HCT116 (cell line): Measurements from ENCODE around the gene BNC2. TPM values are rescaled to one million over a fixed set of nuclear protein-coding genes. Genes with fewer than 3 reads are reported as not detected.

Experiments
- ATAC-seq: fragments of 200-7000 bp; cut with Tn5 transposase; 2 replicates; pipeline ENCODE4 v1.9.1; 2020; ENCODE audit warnings: mild to moderate bottlenecking, moderate library complexity
- BruUV-seq: library from RNA; stranded (reverse); fragments of 400-500 nt; replicated peaks from 2 replicates; lab custom pipeline; 2021; lab: Mats Ljungman, UMichigan
- CTCF ChIA-PET: fragments of 300-600 bp; sonication (Branson Sonifier 250); formaldehyde crosslinking; loops from one replicate; lab custom pipeline; 2021; ENCODE audit warnings: antibody characterized with exemption; lab: Charles Lee
- POLR2A ChIA-PET: fragments of 300-600, 350-600 bp; sonication (Branson Sonifier 250); formaldehyde crosslinking; loops from one replicate; lab custom pipeline; 2021; ENCODE audit warnings: antibody characterized with exemption; lab: Charles Lee
- RAD21 ChIA-PET, 2 experiments: fragments of 300-600 bp; sonication (Branson Sonifier 250); formaldehyde crosslinking; loops; one replicate each; lab custom pipeline; 2023; ENCODE audit warnings: low total read pairs in 2 of 2; ENCODE audit not compliant: uncharacterized antibody in 2 of 2, unreplicated experiment in 2 of 2, low non-redundant PET in 1 of 2; lab: Charles Lee
- DNase-seq: peaks from one replicate; pipeline ENCODE4 v3.0.0-alpha.2; 2010; ENCODE audit warnings: low read depth, low spot score
- H2AFZ ChIP-seq: fragments of 200-600 bp; shearing (Covaris generic), sonication (generic); 2 replicates; pipeline ENCODE4 v1.6.1; 2017; ENCODE audit warnings: low read depth, mixed run types, mixed read lengths, antibody characterized with exemption, low read length; ENCODE audit not compliant: poor library complexity, severe bottlenecking
- H3K27ac ChIP-seq: 2 replicates; pipeline ENCODE4 v1.5.1; 2012; ENCODE audit warnings: low read depth, low read length
- H3K27me3 ChIP-seq: fragments of 200-600 bp; sonication (generic); 2 replicates; pipeline ENCODE4 v1.6.1; 2016; ENCODE audit warnings: mixed run types, low read length, mixed read lengths; ENCODE audit not compliant: insufficient read depth
- H3K36me3 ChIP-seq, 2 experiments: fragments of 200-500 bp in 1 of 2; fragments of 200-600 bp in 1 of 2; sonication (Bioruptor generic) in 1 of 2; sonication (generic) in 1 of 2; 2 replicates each; pipeline versions ENCODE4 v1.5.1 to v1.6.1; 2014 to 2016; ENCODE audit warnings: low read length in 2 of 2, inconsistent platforms in 1 of 2, mixed read lengths in 1 of 2, mixed run types in 1 of 2; ENCODE audit not compliant: insufficient read depth in 2 of 2, control insufficient read depth in 1 of 2
- H3K4me1 ChIP-seq, 2 experiments: fragments of 200-600 bp in 1 of 2; sonication (generic) in 1 of 2; 2 replicates each; pipeline versions ENCODE4 v1.5.1 to v1.6.1; 2012 to 2017; ENCODE audit warnings: low read length in 2 of 2, inconsistent platforms in 1 of 2, mild to moderate bottlenecking in 1 of 2, mixed read lengths in 1 of 2, mixed run types in 1 of 2, moderate library complexity in 1 of 2; ENCODE audit not compliant: insufficient read depth in 2 of 2, control insufficient read depth in 1 of 2
- H3K4me2 ChIP-seq: fragments of 200-600 bp; sonication (generic); 2 replicates; pipeline ENCODE4 v1.6.1; 2017; ENCODE audit warnings: mixed run types, low read length, mixed read lengths
- H3K4me3 ChIP-seq, 2 experiments: fragments of 200-600 bp in 1 of 2; sonication (generic) in 1 of 2; replicated peaks in 1 of 2; 2 replicates each; pipeline ENCODE4 v1.5.1; 2011 to 2016; ENCODE audit warnings: low read length in 2 of 2, control low read depth in 1 of 2, low read depth in 1 of 2, mild to moderate bottlenecking in 1 of 2, mixed read lengths in 1 of 2, mixed run types in 1 of 2
- H3K79me2 ChIP-seq: fragments of 200-600 bp; sonication (generic); 2 replicates; pipeline ENCODE4 v1.6.1; 2017; ENCODE audit warnings: mild to moderate bottlenecking, mixed run types, low read length, moderate library complexity, mixed read lengths; ENCODE audit not compliant: insufficient read depth
- H3K9ac ChIP-seq: fragments of 200-600 bp; sonication (generic); 2 replicates; pipeline ENCODE4 v1.6.1; 2016; ENCODE audit warnings: low read length, mixed read lengths
- H3K9me2 ChIP-seq: fragments of 200-600 bp; sonication (generic), shearing (Covaris generic); 2 replicates; pipeline ENCODE4 v1.6.1; 2017; ENCODE audit warnings: mixed run types, mild to moderate bottlenecking, moderate library complexity; ENCODE audit not compliant: insufficient read depth
- H3K9me3 ChIP-seq, 2 experiments: fragments of 200-500 bp in 1 of 2; fragments of 200-600 bp in 1 of 2; sonication (Bioruptor generic) in 1 of 2; sonication (generic) in 1 of 2; 2 replicates each; pipeline ENCODE4 v1.6.1; 2014 to 2017; ENCODE audit warnings: low read length in 2 of 2, mixed read lengths in 2 of 2, inconsistent platforms in 1 of 2, low read depth in 1 of 2, mild to moderate bottlenecking in 1 of 2, mixed run types in 1 of 2, moderate library complexity in 1 of 2; ENCODE audit not compliant: control insufficient read depth in 1 of 2, insufficient read depth in 1 of 2
- H4K20me1 ChIP-seq: fragments of 200-600 bp; sonication (generic), shearing (Covaris generic); 2 replicates; pipeline ENCODE4 v1.6.1; 2017; ENCODE audit warnings: mixed run types, mild to moderate bottlenecking, moderate library complexity; ENCODE audit not compliant: insufficient read depth
- CBX3 ChIP-seq: IDR thresholded peaks from 2 replicates; pipeline ENCODE4 v1.6.1; 2012; ENCODE audit warnings: low read depth
- CEBPB ChIP-seq: IDR thresholded peaks from 2 replicates; pipeline ENCODE4 v1.6.1; 2012; ENCODE audit warnings: low read depth
- EGR1 ChIP-seq: IDR thresholded peaks from 2 replicates; pipeline ENCODE4 v1.6.1; 2012; ENCODE audit warnings: low read depth
- ELF1 ChIP-seq: IDR thresholded peaks from 2 replicates; pipeline ENCODE4 v1.6.1; 2012; ENCODE audit warnings: low read depth, borderline replicate concordance
- EZH2 ChIP-seq: fragments of 200-600 bp; sonication (generic); IDR thresholded peaks from 2 replicates; pipeline ENCODE4 v1.6.1; 2017; ENCODE audit warnings: antibody characterized with exemption, mixed run types
- EZH2phosphoT487 ChIP-seq: fragments of 200-600 bp; IDR thresholded peaks from 2 replicates; pipeline ENCODE4 v1.6.1; 2018; ENCODE audit warnings: antibody characterized with exemption, borderline replicate concordance
- FOSL1 ChIP-seq: IDR thresholded peaks from 2 replicates; pipeline ENCODE4 v1.6.1; 2012; ENCODE audit warnings: low read depth
- JUND ChIP-seq: IDR thresholded peaks from 2 replicates; pipeline ENCODE4 v1.6.1; 2012
- MAX ChIP-seq: IDR thresholded peaks from 2 replicates; pipeline ENCODE4 v1.6.1; 2012
- POLR2A ChIP-seq: IDR thresholded peaks from 2 replicates; pipeline ENCODE4 v1.7.0; 2011; ENCODE audit warnings: borderline replicate concordance; ENCODE audit not compliant: insufficient read depth, insufficient read length; ENCODE audit errors: extremely low read depth
- POLR2AphosphoS5 ChIP-seq: IDR thresholded peaks from 2 replicates; pipeline ENCODE4 v1.6.1; 2011; ENCODE audit warnings: mild to moderate bottlenecking, low read depth, low read length, moderate library complexity
- REST ChIP-seq: IDR thresholded peaks from 2 replicates; pipeline ENCODE4 v1.6.1; 2012; ENCODE audit warnings: low read depth
- SIN3A ChIP-seq: IDR thresholded peaks from 2 replicates; pipeline ENCODE4 v1.6.1; 2012; ENCODE audit warnings: low read depth
- TCF7L2 ChIP-seq: IDR thresholded peaks from 2 replicates; pipeline ENCODE4 v1.7.0; 2011; ENCODE audit warnings: borderline replicate concordance, inconsistent platforms; ENCODE audit not compliant: insufficient read depth, insufficient read length; ENCODE audit errors: extremely low read depth
- ZBTB33 ChIP-seq: IDR thresholded peaks from 2 replicates; pipeline ENCODE4 v1.6.1; 2011; ENCODE audit warnings: mild to moderate bottlenecking, low read length, moderate library complexity; ENCODE audit not compliant: insufficient replicate concordance; ENCODE audit errors: extremely low read depth
- ZFX ChIP-seq: fragments of 450-650 bp; IDR thresholded peaks from 2 replicates; pipeline ENCODE4 v1.6.1; 2017
- intact Hi-C: fragments of 100-400 bp; cut with micrococcal nuclease; formaldehyde crosslinking; loops from 2 replicates; pipeline ENCODE4 v1.10.0; 2022
- total RNA-seq: library from RNA; stranded (reverse); gene quantifications from one replicate; pipeline ENCODE4 v1.2.1, GENCODE V29; 2021; ENCODE audit not compliant: unreplicated experiment

The BNC2 gene
- total RNA-seq, 1 experiment from 2014 or later, result 0.37 TPM

- H3K9ac ChIP-seq, result no peak overlapping the region
- H3K9me2 ChIP-seq, result no peaks in the 10 kb centered on the region
- POLR2A ChIA-PET, result no interaction called here
- H3K79me2 ChIP-seq, result no peaks in the 10 kb centered on the region
- no peak overlapping the region for H3K4me3 ChIP-seq
- ATAC-seq (no peak), DNase-seq (no peak)
- no peaks in the 10 kb centered on the region for H3K36me3 ChIP-seq
- H3K4me2 ChIP-seq, result no peak overlapping the region
- BruUV-seq, result no TSS peak
- no peaks in the 10 kb centered on the region; a peak in 1 of 4 replicates for H3K9me3 ChIP-seq
- H4K20me1 ChIP-seq, result no peaks in the 10 kb centered on the region
- CTCF ChIA-PET, result no interaction called here
- no peak overlapping the region for H3K27ac ChIP-seq
- TF ChIP-seq JUND (no peak), ZBTB33 (no peak), POLR2AphosphoS5 (no peak), EZH2 (no peak), EGR1 (no peak), REST (no peak), MAX (no peak), POLR2A (no peak), FOSL1 (no peak), CBX3 (no peak), ELF1 (no peak), CEBPB (no peak), EZH2phosphoT487 (no peak), TCF7L2 (no peak), ZFX (no peak), SIN3A (no peak)
- RAD21 ChIA-PET, result no interaction called here
- no peak overlapping the region for H2AFZ ChIP-seq
- no peaks in the 10 kb centered on the region for H3K27me3 ChIP-seq
- intact Hi-C loops, result no loop called here
- no peaks in the 10 kb centered on the region for H3K4me1 ChIP-seq
Observed at GRCh38 chr9:16815079-16815478, 55.4 kb downstream of the BNC2 start.
